ENCODE measurements around the gene MSS51. TPM values are rescaled to one million over a fixed set of nuclear protein-coding genes. Genes with fewer than 3 reads are reported as not detected.

Gene MSS51
- total and polyA plus RNA-seq, 2 donors (not counting 3 experiments of a cell fraction or from before 2014, with no cell fraction given) = 1.8 to 3.5 TPM

- H3K9me1 ChIP-seq (replicated peaks; ENCODE audit: control insufficient read depth, extremely low read depth, insufficient read depth, low read length) = no peaks in the 10 kb centered on the region
- ChIA-PET POLR2A (no interaction called here), CTCF (no interaction called here)
- no peaks in the 10 kb centered on the region for H3K27me3 ChIP-seq (ENCODE audit: control insufficient read depth in 2 of 2, insufficient read depth in 2 of 2, low read length in 2 of 2)
- FAIRE-seq (no peak), DNase-seq (ENCODE audit: low read depth, low spot score) (no peak)
- no peaks in the 10 kb centered on the region for H3K9me3 ChIP-seq (replicated peaks; ENCODE audit: control insufficient read depth, insufficient read depth, low read length)
- no peak overlapping the region for H3K4me2 ChIP-seq (ENCODE audit: insufficient read depth, low read length)
- H2AFZ ChIP-seq (ENCODE audit: low read depth, low read length) = no peak overlapping the region
- intact Hi-C loops (cut with micrococcal nuclease) = no loop called here
- H3K27ac ChIP-seq (ENCODE audit: insufficient read depth, low read depth, low read length) = no peak overlapping the region
- dilution Hi-C loops (cut with MboI; ENCODE audit: extremely low pct_ligation_motif_present, low sequenced_read_pairs) = no loop called here
- H3K79me2 ChIP-seq (ENCODE audit: control insufficient read depth, insufficient read depth, low read length) = peaks cover 90% of the 10 kb centered on the region
- no peak overlapping the region for H3K4me3 ChIP-seq (replicated peaks in 1 of 3; ENCODE audit: insufficient read depth in 1 of 3, low read depth in 1 of 3, low read length in 3 of 3)
- no peak for TF ChIP-seq POLR2A (IDR thresholded peaks at IDR 0.05; ENCODE audit: low read depth, low read length)
- TF ChIP-seq GATA2 (IDR thresholded peaks at IDR 0.05; ENCODE audit: insufficient read depth, insufficient read length, low read depth, low read length) = no peak
- TF ChIP-seq EZH2 (IDR thresholded peaks at IDR 0.05; ENCODE audit: borderline replicate concordance, low read depth, low read length, severe bottlenecking) = no peak
- TF ChIP-seq MYC (IDR thresholded peaks at IDR 0.05; ENCODE audit: low read depth, low read length) = no peak
- TF ChIP-seq CTCF (IDR thresholded peaks at IDR 0.05; ENCODE audit: extremely low read depth in 1 of 2, insufficient read depth in 1 of 2, low read depth in 1 of 2, low read length in 2 of 2) = no peak
- TF ChIP-seq JUN (IDR thresholded peaks at IDR 0.05; ENCODE audit: borderline replicate concordance, insufficient read depth, insufficient read length, low read depth) = no peak
- TF ChIP-seq MAX (IDR thresholded peaks at IDR 0.05; ENCODE audit: insufficient read depth, insufficient read length) = no peak
- no peaks in the 10 kb centered on the region for H3K4me1 ChIP-seq (ENCODE audit: control insufficient read depth, extremely low read depth, insufficient read depth, low read length)
- no TSS peak for BruUV-seq (replicated peaks)
- H4K20me1 ChIP-seq (replicated peaks; ENCODE audit: control insufficient read depth, extremely low read depth, insufficient read depth, low read length) = peaks cover 16% of the 10 kb centered on the region
- no peaks in the 10 kb centered on the region for H3K36me3 ChIP-seq (ENCODE audit: control insufficient read depth in 2 of 2, extremely low read depth in 1 of 2, insufficient read depth in 2 of 2, low read length in 2 of 2)
- H3K9ac ChIP-seq (replicated peaks; ENCODE audit: extremely low read depth, insufficient read depth, low read length) = no peak overlapping the region
Observed at GRCh38 chr10:73406846-73407245, 26.5 kb downstream of the MSS51 start.
